ENCODE measurements around the gene SGPL1. TPM values are rescaled to one million over a fixed set of nuclear protein-coding genes. Genes with fewer than 3 reads are reported as not detected.

The SGPL1 gene
- total RNA-seq, 1 donor from 2014 or later = 89.9 TPM

DNA sequence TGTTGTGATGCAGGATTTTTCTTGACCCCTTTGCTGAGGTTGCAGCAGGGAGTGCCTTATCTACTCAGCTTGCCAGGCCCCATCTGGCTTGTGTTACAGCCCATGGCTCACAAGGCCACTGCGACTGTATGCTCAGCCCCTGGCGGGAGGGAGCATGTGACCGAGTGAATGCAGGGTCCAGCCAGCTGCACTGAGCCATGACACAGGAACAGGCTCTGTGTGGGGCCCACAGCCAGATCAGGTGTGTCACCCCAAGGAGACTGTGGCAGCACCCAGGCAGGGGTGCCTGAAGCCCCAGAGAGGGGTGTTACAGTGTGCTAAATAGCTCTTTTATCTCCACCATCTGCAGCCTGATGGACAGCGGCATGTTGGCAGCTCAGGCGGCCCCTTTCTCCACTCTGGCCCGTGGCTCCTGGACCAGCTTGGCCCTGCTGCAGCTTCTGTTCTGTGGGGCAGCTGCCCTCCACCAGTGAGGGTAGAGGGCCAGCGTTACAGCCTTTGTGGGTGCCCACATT, 75.2 kb downstream of the SGPL1 start:
- H3K4me1 Mint-ChIP-seq = peaks cover 17% of the 10 kb centered on the region
- no peak for TF ChIP-seq CTCF (IDR thresholded peaks at IDR 0.05; ENCODE audit: unreplicated experiment)
- H3K9me3 Mint-ChIP-seq = no peaks in the 10 kb centered on the region
- H3K27me3 Mint-ChIP-seq (ENCODE audit: low read depth) = peaks cover 2% of the 10 kb centered on the region
- no peak overlapping the region for H3K27ac Mint-ChIP-seq
- H3K36me3 Mint-ChIP-seq = no peaks in the 10 kb centered on the region
- DNase-seq (ENCODE audit: low spot score in 2 of 2, unreplicated experiment in 2 of 2) = no peak
- no peak overlapping the region for H3K4me3 Mint-ChIP-seq

- no peak overlapping the region for H3K27ac Mint-ChIP-seq
- no peak overlapping the region for H3K4me3 Mint-ChIP-seq
- no peak for DNase-seq (ENCODE audit: low spot score in 2 of 2, unreplicated experiment in 2 of 2)
- TF ChIP-seq CTCF (IDR thresholded peaks at IDR 0.05; ENCODE audit: unreplicated experiment) = no peak
- no peaks in the 10 kb centered on the region for H3K9me3 Mint-ChIP-seq
- no peaks in the 10 kb centered on the region for H3K36me3 Mint-ChIP-seq
- H3K27me3 Mint-ChIP-seq (ENCODE audit: low read depth) = peaks cover 2% of the 10 kb centered on the region
- peaks cover 11% of the 10 kb centered on the region for H3K4me1 Mint-ChIP-seq
Measured at GRCh38 chr10:70891627-70892026, 75.9 kb downstream of the SGPL1 start.

DNA sequence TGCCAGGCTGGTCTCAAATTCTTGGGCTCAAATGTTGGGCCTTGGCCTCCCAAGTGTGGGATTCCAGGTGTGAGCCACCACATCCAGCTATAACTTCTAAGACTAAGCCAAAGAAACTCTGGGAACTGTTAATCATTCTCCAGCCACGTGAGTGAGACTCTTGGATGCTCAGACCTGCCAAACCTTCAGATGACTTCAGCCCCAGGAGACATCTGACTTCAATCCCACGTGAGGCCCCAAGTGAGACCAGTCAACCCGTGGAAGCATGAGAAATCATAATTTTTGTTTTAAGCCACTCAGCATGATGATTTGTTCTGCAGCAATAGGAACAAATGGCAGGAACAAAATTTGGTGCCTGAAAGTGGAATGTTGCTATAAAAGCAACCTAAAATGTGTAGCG, 76.9 kb downstream of the SGPL1 start:
- H3K27ac Mint-ChIP-seq = no peak overlapping the region
- no peak for TF ChIP-seq CTCF (IDR thresholded peaks at IDR 0.05; ENCODE audit: unreplicated experiment)
- H3K4me1 Mint-ChIP-seq = peaks cover 6% of the 10 kb centered on the region
- H3K27me3 Mint-ChIP-seq (ENCODE audit: low read depth) = peaks cover 2% of the 10 kb centered on the region
- no peak overlapping the region for H3K4me3 Mint-ChIP-seq
- no peaks in the 10 kb centered on the region for H3K9me3 Mint-ChIP-seq
- DNase-seq (ENCODE audit: low spot score in 2 of 2, unreplicated experiment in 2 of 2) = no peak
- H3K36me3 Mint-ChIP-seq = no peaks in the 10 kb centered on the region

DNA sequence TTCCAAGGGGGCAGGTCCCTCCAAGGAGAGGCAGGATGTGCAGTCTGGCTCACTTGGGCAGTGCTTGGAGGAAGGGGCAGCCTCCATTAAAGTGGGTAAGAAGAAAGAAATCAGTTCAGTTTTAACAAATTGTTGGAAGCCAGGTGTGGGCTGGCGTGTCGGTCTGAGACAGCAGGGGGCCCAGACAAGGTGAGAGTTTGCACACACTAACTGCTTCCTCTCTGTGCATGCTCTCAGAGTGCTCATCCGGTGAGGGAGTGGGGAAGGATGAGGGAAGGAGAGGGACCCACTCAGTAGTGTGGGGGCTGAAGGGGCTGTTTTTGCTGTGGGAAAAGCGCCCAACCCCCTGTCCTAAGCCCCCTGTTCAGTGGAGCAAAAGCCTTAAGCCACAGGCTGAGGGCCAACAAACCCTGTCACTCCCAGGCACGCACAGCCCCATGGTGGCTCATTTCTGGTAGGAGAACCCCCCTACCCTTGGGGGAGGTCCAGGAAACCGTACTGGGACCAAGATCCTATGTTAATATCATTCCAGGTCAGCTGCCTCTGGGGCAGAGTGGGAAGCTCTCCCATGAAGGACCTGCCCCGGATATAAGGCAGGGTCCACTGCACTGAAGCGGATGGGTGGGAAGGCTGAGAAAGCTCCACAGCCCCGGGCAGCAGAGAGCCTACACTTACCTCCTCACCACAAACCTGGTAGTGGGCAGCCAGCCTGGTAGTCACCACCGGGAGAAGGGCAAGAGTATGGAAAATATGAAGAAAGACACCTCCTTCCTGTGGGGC, 77.7 kb downstream of the SGPL1 start:
- peak in 1 of 2 experiments; percentile 26 for DNase-seq (ENCODE audit: low spot score in 2 of 2, unreplicated experiment in 2 of 2)
- no peak overlapping the region for H3K4me3 Mint-ChIP-seq
- TF ChIP-seq CTCF (IDR thresholded peaks at IDR 0.05; ENCODE audit: unreplicated experiment) = no peak
- H3K36me3 Mint-ChIP-seq = no peaks in the 10 kb centered on the region
- H3K9me3 Mint-ChIP-seq = no peaks in the 10 kb centered on the region
- peaks cover 2% of the 10 kb centered on the region for H3K27me3 Mint-ChIP-seq (ENCODE audit: low read depth)
- peaks cover 5% of the 10 kb centered on the region for H3K4me1 Mint-ChIP-seq
- no peak overlapping the region for H3K27ac Mint-ChIP-seq

DNA sequence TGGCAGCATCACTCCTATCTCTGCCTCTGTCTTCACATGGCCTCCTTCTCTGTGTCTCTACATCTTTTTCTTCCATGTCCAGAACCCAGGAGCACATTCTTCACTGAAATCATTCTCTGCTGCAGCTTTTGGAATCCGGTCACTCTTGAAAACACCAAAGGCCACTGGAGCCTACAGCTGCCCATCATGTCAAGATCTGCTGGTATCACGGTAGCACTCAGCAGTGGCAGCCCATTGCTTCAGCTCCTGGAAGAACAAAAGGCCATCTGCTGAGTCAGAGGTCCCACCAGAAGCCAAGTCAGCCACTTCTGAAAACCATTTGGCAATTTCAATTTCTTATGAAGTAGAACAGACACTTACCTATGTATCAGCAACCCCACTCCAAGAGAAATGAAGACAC, 78.7 kb downstream of the SGPL1 start:
- no peaks in the 10 kb centered on the region for H3K36me3 Mint-ChIP-seq
- no peak for TF ChIP-seq CTCF (IDR thresholded peaks at IDR 0.05; ENCODE audit: unreplicated experiment)
- no peak overlapping the region for H3K4me3 Mint-ChIP-seq
- H3K4me1 Mint-ChIP-seq = peaks cover 3% of the 10 kb centered on the region
- peaks cover 2% of the 10 kb centered on the region for H3K27me3 Mint-ChIP-seq (ENCODE audit: low read depth)
- no peak overlapping the region for H3K27ac Mint-ChIP-seq
- no peak for DNase-seq (ENCODE audit: low spot score in 2 of 2, unreplicated experiment in 2 of 2)
- no peaks in the 10 kb centered on the region for H3K9me3 Mint-ChIP-seq

Measured in mesothelial cell of epicardium (in vitro differentiated cells).